SK-N-SH (cell line): Measurements from ENCODE around the gene BCAS3.

Experiments
- JUND ChIP-seq: IDR thresholded peaks from 2 replicates; pipeline ENCODE4 v1.4.0; 2012
- MXI1 ChIP-seq: IDR thresholded peaks from 2 replicates; pipeline ENCODE4 v1.6.1; 2012; ENCODE audit warnings: mild to moderate bottlenecking, low read depth, low read length, improper control_type of control experiment
- TF ChIP-seq, protein P1 (sequence below): fragments of 200-600 bp; sonication (generic); IDR thresholded peaks from 2 replicates; pipeline ENCODE4 v1.6.1; 2017; ENCODE audit warnings: antibody characterized with exemption, mild to moderate bottlenecking, moderate library complexity

DNA sequence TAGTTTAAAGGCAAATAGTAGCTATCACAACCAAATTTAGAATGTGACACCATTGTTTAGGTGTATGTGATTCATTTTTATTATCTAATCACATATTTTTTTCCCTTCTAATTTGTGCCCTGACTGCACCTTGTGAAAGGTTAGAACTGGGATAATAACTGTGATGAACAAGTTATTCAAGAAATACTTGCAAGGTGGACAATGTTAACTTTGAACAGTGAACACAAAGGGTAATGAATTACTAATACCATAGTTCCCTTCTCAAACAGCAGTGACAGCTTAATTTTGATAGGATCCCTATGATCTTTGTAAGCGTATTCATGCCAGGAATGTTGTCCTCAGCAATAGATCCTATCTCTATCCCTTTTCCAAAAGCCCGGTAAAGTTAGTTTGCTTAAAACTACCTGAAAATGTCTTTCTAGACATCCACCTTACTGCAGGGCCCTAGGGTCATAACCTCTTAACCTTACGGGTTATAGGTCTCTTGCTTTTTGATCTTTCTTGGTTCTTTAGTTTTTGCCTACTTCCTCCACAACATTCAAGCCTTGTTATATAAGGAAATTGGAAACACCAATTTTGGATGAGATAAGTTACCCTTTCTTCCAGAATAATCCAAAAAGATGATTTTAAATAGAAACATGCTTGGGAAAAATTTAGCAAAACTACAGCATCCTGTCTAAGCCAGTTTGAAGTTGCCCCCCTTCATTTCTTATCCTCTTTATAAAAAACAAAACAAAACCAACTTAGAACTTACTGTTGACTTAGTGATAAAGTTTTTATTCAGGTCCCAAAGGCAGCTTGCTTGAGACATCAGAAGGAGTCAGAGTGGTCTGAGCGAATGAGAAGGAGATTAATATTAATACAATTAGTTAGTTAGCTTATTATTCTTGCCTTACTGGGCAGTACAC, 522.0 kb downstream of the BCAS3 start:
- TF ChIP-seq JUND, result no peak
- TF ChIP-seq MXI1, result no peak
- TF ChIP-seq, protein P1, sequence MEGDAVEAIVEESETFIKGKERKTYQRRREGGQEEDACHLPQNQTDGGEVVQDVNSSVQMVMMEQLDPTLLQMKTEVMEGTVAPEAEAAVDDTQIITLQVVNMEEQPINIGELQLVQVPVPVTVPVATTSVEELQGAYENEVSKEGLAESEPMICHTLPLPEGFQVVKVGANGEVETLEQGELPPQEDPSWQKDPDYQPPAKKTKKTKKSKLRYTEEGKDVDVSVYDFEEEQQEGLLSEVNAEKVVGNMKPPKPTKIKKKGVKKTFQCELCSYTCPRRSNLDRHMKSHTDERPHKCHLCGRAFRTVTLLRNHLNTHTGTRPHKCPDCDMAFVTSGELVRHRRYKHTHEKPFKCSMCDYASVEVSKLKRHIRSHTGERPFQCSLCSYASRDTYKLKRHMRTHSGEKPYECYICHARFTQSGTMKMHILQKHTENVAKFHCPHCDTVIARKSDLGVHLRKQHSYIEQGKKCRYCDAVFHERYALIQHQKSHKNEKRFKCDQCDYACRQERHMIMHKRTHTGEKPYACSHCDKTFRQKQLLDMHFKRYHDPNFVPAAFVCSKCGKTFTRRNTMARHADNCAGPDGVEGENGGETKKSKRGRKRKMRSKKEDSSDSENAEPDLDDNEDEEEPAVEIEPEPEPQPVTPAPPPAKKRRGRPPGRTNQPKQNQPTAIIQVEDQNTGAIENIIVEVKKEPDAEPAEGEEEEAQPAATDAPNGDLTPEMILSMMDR, result no peak
